Renal pelvis (tissue), 4 donors: ENCODE results near the gene PIR. TPM values are rescaled to one million over a fixed set of nuclear protein-coding genes. Genes with fewer than 3 reads are reported as not detected.

ENCODE experiments used
- DNase-seq: peaks from one replicate; pipeline ENCODE4 v3.0.0-alpha.2; 2013
- polyA plus RNA-seq, 3 donors: library from polyadenylated mRNA; unstranded; fragments of 120-200 nt; gene quantifications; one replicate each; pipeline ENCODE4 v1.2.1, GENCODE V29; 2013; ENCODE audit not compliant: insufficient read length in 3 of 3

PIR gene
- polyA plus RNA-seq, 3 donors: 4.2 to 5.1 (median 4.6) TPM

DNA sequence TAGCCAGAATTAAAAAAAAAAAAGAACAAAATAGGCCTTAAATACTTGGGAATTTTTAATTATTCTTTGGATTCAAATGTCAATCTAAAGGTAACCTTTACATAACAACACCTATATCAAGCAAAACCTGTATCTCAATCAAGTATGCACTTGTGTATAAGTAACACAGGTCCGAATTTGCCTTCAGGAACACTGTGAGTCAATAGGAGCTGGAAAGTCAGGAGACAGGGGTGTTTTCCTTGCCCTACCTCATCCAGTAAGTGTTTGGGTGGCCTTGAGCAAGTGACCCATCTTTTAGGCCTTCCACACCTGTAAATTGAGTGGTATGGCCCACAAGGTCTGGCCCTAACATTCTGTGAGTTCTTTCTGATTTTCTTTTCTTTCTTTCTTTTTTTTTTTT lies 68.1 kb downstream of the PIR start:
- no peak for DNase-seq

GRCh38 chrX:15418707-15419181 lies 74.4 kb downstream of the PIR start:
- no peak for DNase-seq

- no peak for DNase-seq
Measured at GRCh38 chrX:15418041-15418706, 75.0 kb downstream of the PIR start.

DNA sequence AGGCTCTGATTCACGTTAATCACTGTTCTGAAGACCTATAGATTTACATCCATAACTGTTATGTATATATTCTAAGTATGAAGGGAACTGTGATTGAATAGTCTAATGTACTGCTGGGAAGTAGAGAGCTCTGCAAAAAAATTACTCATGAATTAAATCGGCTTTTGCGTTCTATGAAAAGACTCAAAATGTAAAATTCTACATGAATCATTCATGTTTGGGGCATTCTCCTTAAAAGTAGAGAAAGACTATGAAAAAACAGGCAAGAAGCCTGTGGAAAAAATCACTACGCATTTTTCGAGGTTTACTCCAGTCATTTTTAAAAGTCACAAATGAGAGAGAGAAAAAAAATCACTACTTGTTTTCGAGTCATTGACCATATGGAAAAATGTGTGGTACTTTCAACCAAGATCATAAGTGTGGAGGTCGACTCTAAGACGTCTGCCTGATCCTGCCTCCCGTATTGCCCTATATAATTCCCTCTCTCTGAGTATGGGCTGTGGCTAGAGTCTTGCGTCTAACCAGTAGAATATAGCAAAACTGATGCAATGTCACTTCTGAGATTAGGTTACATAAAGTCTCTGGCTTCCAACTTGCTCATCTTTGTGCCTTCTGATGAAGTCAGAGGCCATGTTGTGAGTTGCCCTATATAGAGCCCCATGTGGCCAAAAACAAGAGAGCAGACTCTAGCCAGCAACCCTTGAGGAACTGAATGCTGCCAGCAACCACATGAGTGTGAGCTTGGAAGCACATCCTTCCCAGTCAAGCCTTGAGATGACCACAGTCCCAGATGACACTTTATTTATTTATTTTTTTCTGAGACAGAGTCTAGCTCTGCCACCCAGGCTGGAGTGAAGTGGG lies 76.8 kb downstream of the PIR start:
- no peak for DNase-seq

GRCh38 chrX:15413101-15413500 lies 80.0 kb downstream of the PIR start:
- no peak for DNase-seq

GRCh38 chrX:15410947-15411346 lies 82.2 kb downstream of the PIR start:
- DNase-seq: no peak

DNA sequence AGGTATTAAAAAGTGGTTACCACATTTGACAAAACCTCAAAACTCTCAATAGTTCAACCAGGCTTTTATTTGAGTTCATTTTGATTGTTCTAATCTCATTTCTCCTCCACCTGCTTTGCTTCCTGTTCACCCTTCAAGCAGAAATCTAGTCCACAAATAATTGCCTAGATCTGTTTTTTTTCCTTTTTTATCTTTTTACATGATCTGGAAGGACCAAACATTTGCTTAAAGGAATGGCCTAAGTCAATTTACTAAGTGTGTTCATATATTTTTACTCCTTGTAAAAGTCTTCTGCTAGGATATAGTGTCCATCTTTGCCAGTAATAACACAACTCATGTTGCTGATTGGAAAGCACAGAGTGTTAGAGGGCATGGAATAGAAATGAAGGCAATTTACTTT lies 82.7 kb downstream of the PIR start:
- DNase-seq: no peak

DNA sequence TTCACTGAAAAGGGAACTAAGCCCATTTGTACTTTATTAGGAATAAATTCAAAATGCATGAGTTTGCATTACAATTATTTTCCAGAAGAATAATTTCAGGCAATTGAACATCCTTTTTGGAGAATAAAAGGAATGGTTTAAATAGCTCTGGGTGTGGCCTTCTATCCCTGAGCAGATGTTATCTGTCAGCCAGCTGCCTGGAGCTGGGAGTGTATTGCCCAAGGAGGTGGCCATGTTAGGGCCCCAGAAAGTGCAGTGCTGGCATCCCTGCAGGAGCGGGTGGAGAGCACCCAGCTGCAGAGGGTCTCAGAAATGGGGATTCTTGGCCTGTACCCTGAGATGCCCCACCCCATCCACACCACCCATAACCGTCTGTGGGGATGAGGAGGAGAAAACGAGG lies 87.3 kb downstream of the PIR start:
- no peak for DNase-seq

DNA sequence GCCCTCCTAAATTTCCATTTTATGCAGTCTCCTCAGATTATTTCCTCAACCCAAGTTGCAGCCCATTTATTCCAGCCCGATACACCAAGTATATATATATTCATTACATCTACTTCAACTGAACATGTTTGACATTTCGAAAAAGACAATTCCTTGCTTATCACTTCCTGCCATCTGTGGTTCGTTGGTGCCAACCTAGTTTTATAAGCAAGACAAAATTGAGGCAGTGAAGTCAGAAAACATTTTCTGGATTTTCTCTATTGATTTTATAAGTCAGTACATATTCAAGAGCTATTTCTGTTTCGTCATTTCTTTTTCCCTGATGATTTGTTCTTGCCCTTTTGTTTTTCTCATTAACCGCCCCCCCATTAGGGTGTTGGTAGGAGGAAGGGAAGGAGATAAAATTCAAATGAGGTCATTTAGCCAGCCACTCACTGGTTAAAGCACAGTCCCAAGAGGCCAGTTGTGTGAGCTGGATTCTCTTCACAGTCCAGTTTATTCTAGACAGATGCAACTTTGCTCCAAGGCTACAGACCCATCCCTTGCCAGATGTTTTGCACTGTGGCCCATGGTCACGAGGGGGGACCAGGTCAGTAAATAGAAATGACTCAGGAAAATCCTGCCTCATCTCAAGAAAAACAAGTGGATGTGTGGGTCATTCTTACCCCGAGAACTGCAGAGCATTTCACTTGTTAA lies 88.6 kb downstream of the PIR start:
- DNase-seq: no peak

GRCh38 chrX:15401378-15401777 lies 91.8 kb downstream of the PIR start:
- no peak for DNase-seq

- no peak for DNase-seq
Measured at GRCh38 chrX:15399962-15400391, 93.2 kb downstream of the PIR start.

DNA sequence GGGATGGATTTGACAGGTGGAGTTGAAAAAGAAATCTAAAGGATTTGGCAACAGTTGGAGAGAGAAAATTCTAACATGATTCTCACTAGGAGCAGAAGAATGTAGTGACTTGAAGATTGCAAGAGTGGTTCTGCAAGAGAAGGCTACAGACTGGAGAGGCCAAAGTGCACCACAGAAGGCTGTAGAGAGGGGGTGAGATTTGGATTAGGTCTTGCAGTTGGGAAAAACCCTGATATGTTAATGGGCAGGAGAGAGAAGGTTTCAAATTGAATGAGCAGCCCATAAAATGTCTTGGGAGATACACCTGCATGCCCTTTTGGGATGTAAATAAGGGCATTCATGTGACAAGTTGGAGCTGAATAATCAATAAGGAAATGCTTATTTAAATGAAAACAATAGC lies 94.3 kb downstream of the PIR start:
- no peak for DNase-seq

- no peak for DNase-seq
Measured at GRCh38 chrX:15395789-15396188, 97.3 kb downstream of the PIR start.

GRCh38 chrX:15391850-15392249 lies 101.3 kb downstream of the PIR start:
- no peak for DNase-seq

GRCh38 chrX:15384304-15384703 lies 108.8 kb downstream of the PIR start, which contains the start of gene VEGFD:
VEGFD (minus strand) TSS chrX:15384413; CDS start chrX:15383946, 467 bp downstream.
- peak; percentile 21 for DNase-seq

GRCh38 chrX:15382813-15383212 lies 110.3 kb downstream of the PIR start:
- no peak for DNase-seq

DNA sequence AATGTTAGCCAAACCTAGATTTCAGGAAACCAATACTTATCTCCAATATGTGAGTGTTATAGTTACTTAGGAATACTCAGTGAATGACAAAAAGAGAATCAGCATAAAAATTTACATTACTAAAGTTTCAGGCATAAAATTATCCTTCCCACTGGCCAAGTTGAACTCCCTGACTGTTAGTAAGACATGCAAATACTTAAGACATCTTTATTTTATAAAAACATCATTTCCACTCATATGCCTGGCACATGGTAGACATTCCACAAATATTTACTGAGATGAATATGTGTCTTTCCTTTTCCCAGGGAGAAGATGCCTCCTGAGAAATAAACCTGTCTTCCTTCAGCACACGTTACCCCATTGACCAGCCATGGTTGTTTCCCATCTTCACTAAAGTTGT lies 116.2 kb downstream of the PIR start:
- DNase-seq: no peak

DNA sequence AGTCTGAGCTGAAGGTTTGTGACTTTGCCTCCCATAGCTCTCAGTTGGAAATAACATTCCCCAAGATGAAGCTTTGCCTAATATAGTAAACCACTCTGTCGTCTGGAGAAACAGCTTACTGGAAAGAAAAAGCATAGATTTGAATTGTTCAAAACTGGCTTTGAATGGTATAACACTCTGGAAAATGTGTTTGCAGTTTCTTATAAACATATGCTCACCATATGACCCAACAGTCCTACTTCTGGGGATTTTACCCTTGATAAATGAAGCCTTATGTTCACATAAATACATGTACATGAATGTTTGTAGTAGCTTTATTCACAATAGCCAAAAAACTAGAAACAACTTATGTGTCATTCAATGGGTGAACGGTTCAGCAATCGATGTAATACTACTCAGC lies 119.2 kb downstream of the PIR start:
- DNase-seq: no peak

- DNase-seq: no peak
Measured at GRCh38 chrX:15366506-15367352, 126.4 kb downstream of the PIR start.

DNA sequence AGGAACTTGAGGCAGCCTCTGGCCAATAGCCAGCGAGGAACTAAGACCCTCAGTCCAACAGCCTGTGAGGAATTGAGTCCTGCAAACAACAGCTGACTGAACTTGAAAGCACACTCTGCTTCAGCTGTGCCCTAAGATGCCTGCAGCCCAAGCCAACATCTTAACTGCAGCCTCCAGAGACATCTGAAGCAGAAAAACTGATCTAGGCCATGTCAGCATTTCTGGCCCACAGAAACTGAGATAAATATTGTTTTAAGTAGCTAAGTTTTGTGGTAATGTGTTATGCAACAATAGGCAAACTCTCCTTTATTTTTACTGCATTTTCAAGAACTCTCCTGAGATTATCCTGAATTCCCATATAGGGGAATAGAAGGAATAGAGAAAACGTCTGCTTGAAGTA lies 133.4 kb downstream of the PIR start:
- DNase-seq: no peak

- DNase-seq: no peak
Measured at GRCh38 chrX:15358533-15358932, 134.6 kb downstream of the PIR start.

GRCh38 chrX:15356444-15356843 lies 136.7 kb downstream of the PIR start:
- DNase-seq: no peak
